Caco-2 (cell line): ENCODE measurements around the gene CNBD2. TPM values are rescaled to one million over a fixed set of nuclear protein-coding genes. Genes with fewer than 3 reads are reported as not detected.
A peak's percentile ranks its signal among the peaks of the same experiment; 100 is the strongest.
"Not testable (repeated sequence)": the region's sequence is repeated elsewhere in the genome, so short reads cannot be mapped to it uniquely, and the experiment has no call there.

ENCODE experiments used
- BruUV-seq: library from RNA; stranded (reverse); fragments of 400-500 nt; replicated peaks from 2 replicates; lab custom pipeline; 2021; lab: Mats Ljungman, UMichigan
- CTCF ChIA-PET: fragments of 300-600 bp; sonication (Branson Sonifier 250); formaldehyde crosslinking; loops from one replicate; lab custom pipeline; 2022; ENCODE audit warnings: antibody characterized with exemption; lab: Charles Lee
- POLR2A ChIA-PET: fragments of 300-600 bp; sonication (Branson Sonifier 250); formaldehyde crosslinking; loops from one replicate; lab custom pipeline; 2022; ENCODE audit warnings: antibody characterized with exemption; lab: Charles Lee
- DNase-seq, 2 experiments: peaks; one replicate each; pipeline versions ENCODE4 v3.0.0 to v3.0.0-alpha.2; 2020 to 2022
- H3K27me3 ChIP-seq: replicated peaks from 2 replicates; pipeline ENCODE4 v1.6.0; 2011; ENCODE audit warnings: low read length; ENCODE audit not compliant: control insufficient read depth, insufficient read depth
- H3K36me3 ChIP-seq: 2 replicates; pipeline ENCODE4 v1.5.1; 2011; ENCODE audit warnings: low read length; ENCODE audit not compliant: control insufficient read depth, insufficient read depth
- H3K4me1 ChIP-seq: fragments of 250-450 bp; sonication (Bioruptor Pico); 2 replicates; pipeline ENCODE4 v1.5.1; 2020; ENCODE audit warnings: mild to moderate bottlenecking
- H3K4me3 ChIP-seq: 2 replicates; pipeline ENCODE4 v1.5.1; 2011; ENCODE audit warnings: low read depth, mild to moderate bottlenecking, control low read depth, low read length
- H3K9me3 ChIP-seq: fragments of 250-450 bp; sonication (Bioruptor Pico); 2 replicates; pipeline ENCODE4 v1.5.1; 2020; ENCODE audit warnings: mild to moderate bottlenecking, moderate library complexity
- H3K27ac Mint-ChIP-seq: one replicate; pipeline ENCODE4 v1.8.0; 2022; ENCODE audit warnings: mixed read lengths; ENCODE audit not compliant: unreplicated experiment
- H3K27me3 Mint-ChIP-seq: one replicate; pipeline ENCODE4 v1.8.0; 2022; ENCODE audit warnings: mixed read lengths; ENCODE audit not compliant: insufficient read depth, unreplicated experiment
- H3K36me3 Mint-ChIP-seq: one replicate; pipeline ENCODE4 v1.8.0; 2022; ENCODE audit warnings: mild to moderate bottlenecking, mixed read lengths; ENCODE audit not compliant: insufficient read depth, unreplicated experiment
- H3K4me1 Mint-ChIP-seq: one replicate; pipeline ENCODE4 v1.8.0; 2022; ENCODE audit warnings: low read depth, mixed read lengths; ENCODE audit not compliant: unreplicated experiment
- H3K4me3 Mint-ChIP-seq: one replicate; pipeline ENCODE4 v1.8.0; 2022; ENCODE audit warnings: mild to moderate bottlenecking, moderate library complexity, mixed read lengths; ENCODE audit not compliant: unreplicated experiment
- H3K9me3 Mint-ChIP-seq: one replicate; pipeline ENCODE4 v1.8.0; 2022; ENCODE audit warnings: mixed read lengths; ENCODE audit not compliant: unreplicated experiment
- CTCF ChIP-seq, 2 experiments: fragments of 200-600 bp in 1 of 2; IDR thresholded peaks; 1 replicate in 1 of 2; 2 replicates in 1 of 2; pipeline versions ENCODE4 v1.5.1 to v1.8.0; 2011 to 2022; ENCODE audit warnings: antibody characterized with exemption in 1 of 2, control low read depth in 1 of 2, inconsistent platforms in 1 of 2, low read depth in 1 of 2, low read length in 1 of 2, mild to moderate bottlenecking in 1 of 2, moderate library complexity in 1 of 2; ENCODE audit not compliant: insufficient read depth in 1 of 2, severe bottlenecking in 1 of 2, unreplicated experiment in 1 of 2
- intact Hi-C: fragments of 100-400 bp; cut with micrococcal nuclease; formaldehyde crosslinking; loops from one replicate; pipeline ENCODE4 v1.10.0; 2022; ENCODE audit not compliant: unreplicated experiment
- total RNA-seq: library from RNA; stranded (reverse); gene quantifications from 2 replicates; pipeline ENCODE4 v1.2.3, GENCODE V29; 2022

CNBD2 gene
- total RNA-seq, 1 experiment from 2014 or later: 9.1 TPM

- Histone ChIP-seq H3K4me1 (peaks cover 34% of the 10 kb centered on the region), H3K4me3 (peak overlapping the region; percentile 39)
- H3K27me3 Mint-ChIP-seq, DNase-seq, BruUV-seq, H3K9me3 ChIP-seq, H3K27me3 ChIP-seq, H3K36me3 ChIP-seq, intact Hi-C loops, H3K9me3 Mint-ChIP-seq: not testable (repeated sequence)
- H3K4me1 Mint-ChIP-seq: peaks cover 32% of the 10 kb centered on the region
- ChIA-PET POLR2A (interaction anchor here (1.6 kb wide), 1 partner anchor 48 kb away, joined by 6 read pairs; no protein-coding TSS in a partner anchor), CTCF (interaction anchor here (1.0 kb wide), 1 partner anchor 89 kb away, joined by 3 read pairs; no protein-coding TSS in a partner anchor)
- H3K4me3 Mint-ChIP-seq: peak overlapping the region; percentile 69
- peak overlapping the region; percentile 88 for H3K27ac Mint-ChIP-seq
- H3K36me3 Mint-ChIP-seq: peaks cover 66% of the 10 kb centered on the region
Measured at GRCh38 chr20:36049408-36049807, 81.0 kb downstream of the CNBD2 start.

- Histone ChIP-seq H3K4me1 (peaks cover 34% of the 10 kb centered on the region), H3K36me3 (no peaks in the 10 kb centered on the region), H3K9me3 (no peaks in the 10 kb centered on the region), H3K27me3 (no peaks in the 10 kb centered on the region), H3K4me3 (peak overlapping the region; percentile 67)
- Mint-ChIP-seq H3K27me3 (no peaks in the 10 kb centered on the region), H3K4me1 (peaks cover 44% of the 10 kb centered on the region), H3K36me3 (peaks cover 53% of the 10 kb centered on the region), H3K9me3 (no peaks in the 10 kb centered on the region), H3K27ac (peak overlapping the region; percentile 88), H3K4me3 (peak overlapping the region; percentile 69)
- intact Hi-C loops: loop anchor here (1.0 to 5.0 kb wide), 6 partner anchors 12 to 98 kb away; partner anchors contain the start of gene SCAND1
- ChIA-PET CTCF (interaction anchor here (1.0 to 1.3 kb wide), 4 partner anchors 14 to 88 kb away, joined by 3 to 5 read pairs (median 4); no protein-coding TSS in a partner anchor), POLR2A (interaction anchor here (1.0 to 1.6 kb wide), 3 partner anchors 14 to 308 kb away, joined by 3 to 6 read pairs (median 4); partner anchors contain the start of gene RBM39)
- no peak for TF ChIP-seq CTCF (IDR thresholded peaks at IDR 0.05; ENCODE audit: insufficient read depth in 1 of 2, low read depth in 1 of 2, low read length in 1 of 2, severe bottlenecking in 1 of 2, unreplicated experiment in 1 of 2)
- no TSS peak for BruUV-seq
- DNase-seq: peak; percentile 99
Measured at GRCh38 chr20:36050436-36051317, 82.3 kb downstream of the CNBD2 start.

GRCh38 chr20:36051318-36052116 is 83.1 kb downstream of the CNBD2 start:
- CTCF ChIA-PET: interaction anchor here (1.0 to 1.3 kb wide), 5 partner anchors 13 to 87 kb away, joined by 3 to 5 read pairs (median 4); no protein-coding TSS in a partner anchor
- intact Hi-C loops: loop anchor here (1.0 to 5.0 kb wide), 6 partner anchors 11 to 99 kb away; partner anchors contain the start of gene SCAND1

More at GRCh38 chr20:36051318-36052116, 83.1 kb downstream of the CNBD2 start:
- TSS peak; percentile 88 for BruUV-seq
- H3K36me3 ChIP-seq: no peaks in the 10 kb centered on the region
- no peaks in the 10 kb centered on the region for H3K27me3 ChIP-seq
- H3K4me3 ChIP-seq: peak overlapping the region; percentile 67
- Mint-ChIP-seq H3K27me3 (no peaks in the 10 kb centered on the region), H3K27ac (peak overlapping the region; percentile 88), H3K4me1 (peaks cover 40% of the 10 kb centered on the region), H3K9me3 (no peaks in the 10 kb centered on the region), H3K36me3 (peaks cover 45% of the 10 kb centered on the region), H3K4me3 (peak overlapping the region; percentile 69)
- POLR2A ChIA-PET: interaction anchor here (1.0 to 1.1 kb wide), 2 partner anchors 14 to 309 kb away, joined by 3 to 4 read pairs; partner anchors contain the start of gene RBM39
- DNase-seq: peak in 1 of 2 experiments; percentile 43
- no peak for TF ChIP-seq CTCF (IDR thresholded peaks at IDR 0.05; ENCODE audit: insufficient read depth in 1 of 2, low read depth in 1 of 2, low read length in 1 of 2, severe bottlenecking in 1 of 2, unreplicated experiment in 1 of 2)
- H3K9me3 ChIP-seq: no peaks in the 10 kb centered on the region
- H3K4me1 ChIP-seq: peaks cover 34% of the 10 kb centered on the region
